Adrenal gland (tissue), 5 donors: ENCODE results near the gene SRRM2.

Source experiments
- POLR2A ChIP-seq, 2 donors: fragments of 450-650 bp; IDR thresholded peaks; one replicate each; pipeline ENCODE4 v1.6.1; 2017; ENCODE audit warnings: antibody characterized with exemption in 2 of 2, mild to moderate bottlenecking in 2 of 2, moderate library complexity in 1 of 2
- TF ChIP-seq, protein P1 (sequence below), 6 experiments: fragments of 450-650 bp in 4 of 6; fragments of 200-600 bp in 2 of 6; sonication (generic) in 1 of 6; IDR thresholded peaks; 1 replicate in 5 of 6; 2 replicates in 1 of 6; pipeline versions ENCODE4 v1.5.1 to v1.8.0; 2016 to 2021; ENCODE audit warnings: antibody characterized with exemption in 6 of 6, mild to moderate bottlenecking in 2 of 6, moderate library complexity in 1 of 6
- donor health status: DM: no; HTN: no; CAD: no.

DNA sequence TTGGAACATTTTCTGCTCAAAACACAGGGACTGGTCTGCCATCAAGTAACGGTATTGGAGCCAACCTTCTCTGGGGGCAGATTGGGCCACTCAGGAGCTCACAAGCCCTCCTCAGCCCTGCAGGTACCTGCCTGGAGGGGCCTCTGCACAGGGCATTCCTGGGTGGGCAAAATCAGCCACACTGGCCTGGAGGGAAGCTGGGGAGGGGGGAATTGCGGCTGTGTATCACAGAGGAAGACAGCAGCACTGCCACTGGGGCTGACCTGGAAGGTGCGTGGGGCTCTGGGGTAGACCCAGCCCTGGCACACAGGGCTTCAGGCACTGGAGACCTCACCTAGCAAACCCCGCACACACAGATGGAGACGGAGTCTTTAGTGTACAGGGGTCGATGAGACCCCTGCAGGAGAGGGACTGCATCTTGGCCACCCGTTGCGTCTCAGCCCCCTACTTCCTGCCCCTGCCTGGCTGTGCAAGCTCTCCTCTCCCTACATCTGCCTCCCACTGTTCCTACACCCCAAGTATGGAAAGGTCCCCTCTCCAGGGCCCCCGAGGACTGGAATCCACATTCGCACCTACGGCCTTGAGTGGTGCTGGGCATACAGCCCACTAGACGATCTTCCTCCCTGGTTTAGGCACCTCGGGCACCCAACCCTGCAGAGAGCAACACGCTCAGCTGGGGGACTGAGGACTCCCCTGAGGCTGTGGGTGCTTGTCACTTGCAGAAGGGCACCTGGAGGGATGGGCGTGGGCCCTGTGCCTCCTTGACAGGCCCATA lies 7.1 kb upstream of the SRRM2 start:
- no peak for TF ChIP-seq POLR2A (IDR thresholded peaks at IDR 0.05)
- TF ChIP-seq, protein P1, sequence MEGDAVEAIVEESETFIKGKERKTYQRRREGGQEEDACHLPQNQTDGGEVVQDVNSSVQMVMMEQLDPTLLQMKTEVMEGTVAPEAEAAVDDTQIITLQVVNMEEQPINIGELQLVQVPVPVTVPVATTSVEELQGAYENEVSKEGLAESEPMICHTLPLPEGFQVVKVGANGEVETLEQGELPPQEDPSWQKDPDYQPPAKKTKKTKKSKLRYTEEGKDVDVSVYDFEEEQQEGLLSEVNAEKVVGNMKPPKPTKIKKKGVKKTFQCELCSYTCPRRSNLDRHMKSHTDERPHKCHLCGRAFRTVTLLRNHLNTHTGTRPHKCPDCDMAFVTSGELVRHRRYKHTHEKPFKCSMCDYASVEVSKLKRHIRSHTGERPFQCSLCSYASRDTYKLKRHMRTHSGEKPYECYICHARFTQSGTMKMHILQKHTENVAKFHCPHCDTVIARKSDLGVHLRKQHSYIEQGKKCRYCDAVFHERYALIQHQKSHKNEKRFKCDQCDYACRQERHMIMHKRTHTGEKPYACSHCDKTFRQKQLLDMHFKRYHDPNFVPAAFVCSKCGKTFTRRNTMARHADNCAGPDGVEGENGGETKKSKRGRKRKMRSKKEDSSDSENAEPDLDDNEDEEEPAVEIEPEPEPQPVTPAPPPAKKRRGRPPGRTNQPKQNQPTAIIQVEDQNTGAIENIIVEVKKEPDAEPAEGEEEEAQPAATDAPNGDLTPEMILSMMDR (IDR thresholded peaks at IDR 0.05), result no peak
